ENCODE measurements around the gene MSH5.

MSH5 gene

GRCh38 chr6:31705931-31706330, 33.9 kb upstream of the MSH5 start:
- H3K4me2 ChIP-seq (ENCODE audit: low read depth, low read length, poor library complexity, severe bottlenecking), result no peak overlapping the region
- TF ChIP-seq CTCF (conservative IDR thresholded peaks at IDR 0.05; ENCODE audit: low read length) (no peak), EZH2phosphoT487 (IDR thresholded peaks at IDR 0.05; ENCODE audit: borderline replicate concordance) (no peak)
- peaks cover 19% of the 10 kb centered on the region for H3K79me2 ChIP-seq (ENCODE audit: insufficient read depth, low read length)
- H3K27me3 ChIP-seq (ENCODE audit: insufficient read depth, low read length, poor library complexity, severe bottlenecking), result no peaks in the 10 kb centered on the region
- no peak overlapping the region for H3K4me3 ChIP-seq (ENCODE audit: low read length, poor library complexity, severe bottlenecking)
- H3F3A ChIP-seq (ENCODE audit: low read depth), result no peaks in the 10 kb centered on the region
- H2AFZ ChIP-seq (ENCODE audit: low read length), result no peak overlapping the region
- no peaks in the 10 kb centered on the region for H3K36me3 ChIP-seq (ENCODE audit: insufficient read depth, low read length)
- H3K4me1 ChIP-seq (ENCODE audit: insufficient read depth, low read length, poor library complexity, severe bottlenecking), result peaks cover 20% of the 10 kb centered on the region
- no peaks in the 10 kb centered on the region for H3K9me3 ChIP-seq (ENCODE audit: insufficient read depth, low read depth, low read length)
- peaks cover 12% of the 10 kb centered on the region for H4K20me1 ChIP-seq (ENCODE audit: insufficient read depth, low read length, poor library complexity, severe bottlenecking)
- no peak overlapping the region for H3K9ac ChIP-seq (ENCODE audit: low read depth, low read length, poor library complexity, severe bottlenecking)
- no peaks in the 10 kb centered on the region for H3K9me2 ChIP-seq (replicated peaks; ENCODE audit: low read depth, low read length)

GRCh38 chr6:31706599-31706998, 33.2 kb upstream of the MSH5 start, which contains the start of gene LY6G6F:
LY6G6F (plus strand) TSS chr6:31706866; CDS start chr6:31706907, 41 bp downstream.
- Histone ChIP-seq H2AFZ (ENCODE audit: low read length) (no peak within 1 kb of the TSS), H3F3A (ENCODE audit: low read depth) (no peaks in the 10 kb centered on the region), H3K4me2 (ENCODE audit: low read depth, low read length, poor library complexity, severe bottlenecking) (no peak within 1 kb of the TSS), H3K9me3 (ENCODE audit: insufficient read depth, low read depth, low read length) (no peaks in the 10 kb centered on the region), H3K9ac (ENCODE audit: low read depth, low read length, poor library complexity, severe bottlenecking) (no peak within 1 kb of the TSS), H3K4me1 (ENCODE audit: insufficient read depth, low read length, poor library complexity, severe bottlenecking) (peaks cover 20% of the 10 kb centered on the region), H3K36me3 (ENCODE audit: insufficient read depth, low read length) (no peaks in the 10 kb centered on the region), H3K4me3 (ENCODE audit: low read length, poor library complexity, severe bottlenecking) (no peak within 1 kb of the TSS), H3K27me3 (ENCODE audit: insufficient read depth, low read length, poor library complexity, severe bottlenecking) (no peaks in the 10 kb centered on the region), H3K79me2 (ENCODE audit: insufficient read depth, low read length) (peaks cover 12% of the 10 kb centered on the region), H4K20me1 (ENCODE audit: insufficient read depth, low read length, poor library complexity, severe bottlenecking) (peaks cover 6% of the 10 kb centered on the region), H3K9me2 (replicated peaks; ENCODE audit: low read depth, low read length) (no peaks in the 10 kb centered on the region)
- TF ChIP-seq CTCF (conservative IDR thresholded peaks at IDR 0.05; ENCODE audit: low read length), result no peak
- TF ChIP-seq EZH2phosphoT487 (IDR thresholded peaks at IDR 0.05; ENCODE audit: borderline replicate concordance), result no peak

- H3K27me3 ChIP-seq (ENCODE audit: insufficient read depth, low read length, poor library complexity, severe bottlenecking), result no peaks in the 10 kb centered on the region
- H3K4me3 ChIP-seq (ENCODE audit: low read length, poor library complexity, severe bottlenecking), result no peak overlapping the region
- no peak overlapping the region for H3K9ac ChIP-seq (ENCODE audit: low read depth, low read length, poor library complexity, severe bottlenecking)
- H3K4me1 ChIP-seq (ENCODE audit: insufficient read depth, low read length, poor library complexity, severe bottlenecking), result peaks cover 19% of the 10 kb centered on the region
- H4K20me1 ChIP-seq (ENCODE audit: insufficient read depth, low read length, poor library complexity, severe bottlenecking), result no peaks in the 10 kb centered on the region
- no peaks in the 10 kb centered on the region for H3K9me3 ChIP-seq (ENCODE audit: insufficient read depth, low read depth, low read length)
- H3K79me2 ChIP-seq (ENCODE audit: insufficient read depth, low read length), result peaks cover under 1% of the 10 kb centered on the region; the same call in 1 of the 2 replicates
- no peak overlapping the region for H2AFZ ChIP-seq (ENCODE audit: low read length)
- no peak overlapping the region for H3K4me2 ChIP-seq (ENCODE audit: low read depth, low read length, poor library complexity, severe bottlenecking)
- H3K9me2 ChIP-seq (replicated peaks; ENCODE audit: low read depth, low read length), result no peaks in the 10 kb centered on the region
- H3K36me3 ChIP-seq (ENCODE audit: insufficient read depth, low read length), result no peaks in the 10 kb centered on the region
- TF ChIP-seq CTCF (conservative IDR thresholded peaks at IDR 0.05; ENCODE audit: low read length), result no peak
- no peak for TF ChIP-seq EZH2phosphoT487 (IDR thresholded peaks at IDR 0.05; ENCODE audit: borderline replicate concordance)
- H3F3A ChIP-seq (ENCODE audit: low read depth), result no peaks in the 10 kb centered on the region
Observed at GRCh38 chr6:31707701-31708100, 32.1 kb upstream of the MSH5 start.

All from Loucy (cell line).